Measurements from ENCODE around the gene CHCHD5. TPM values are rescaled to one million over a fixed set of nuclear protein-coding genes. Genes with fewer than 3 reads are reported as not detected.

Gene CHCHD5
- total RNA-seq, 1 experiment from 2014 or later: 46.7 TPM

DNA sequence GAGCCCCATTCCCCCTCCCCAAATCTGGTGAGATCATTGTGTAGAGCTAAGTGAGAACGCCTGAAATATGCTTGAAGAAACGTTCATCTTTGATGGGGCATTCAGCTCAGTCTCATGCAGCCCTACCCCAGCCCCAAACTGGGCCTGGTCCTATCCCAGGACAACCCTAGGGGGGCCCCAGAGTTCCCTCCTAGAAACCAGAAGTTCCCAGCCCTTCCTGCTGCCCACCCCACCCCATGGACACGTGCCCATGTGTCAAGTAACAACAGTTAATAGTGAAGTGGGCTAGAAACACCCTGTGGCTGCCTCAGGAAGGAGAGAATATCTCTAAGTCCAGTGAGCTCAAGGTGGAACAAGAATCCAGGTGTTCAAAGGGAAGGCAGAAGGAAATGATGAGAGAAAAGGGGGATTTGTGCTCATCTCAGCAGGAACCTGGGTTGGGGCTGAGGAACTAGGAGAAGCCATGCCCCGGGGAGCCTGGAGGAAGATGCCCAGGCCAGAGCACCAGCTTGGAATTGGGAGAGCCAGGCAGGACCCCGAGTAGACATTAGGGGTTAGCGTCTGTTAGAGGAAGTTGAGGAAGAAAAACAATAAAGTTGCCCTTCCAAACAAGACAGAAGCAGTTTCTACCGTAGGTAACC lies 41.2 kb downstream of the CHCHD5 start:
- POLR2A ChIA-PET: no interaction called here
- in situ Hi-C loops (cut with HindIII; ENCODE audit: low pct_unique_long_range_greater_than_20kb, low sequenced_read_pairs) (no loop called here), intact Hi-C loops (cut with micrococcal nuclease; ENCODE audit: unreplicated experiment) (loop anchor here (2.0 kb wide), 1 partner anchor 101 kb away; no protein-coding TSS in a partner anchor)
- Histone ChIP-seq H3K4me3 (ENCODE audit: low read depth in 2 of 2, low read length in 2 of 2) (no peak overlapping the region), H3K27me3 (ENCODE audit: control insufficient read depth, insufficient read depth, low read length) (no peaks in the 10 kb centered on the region), H3K36me3 (ENCODE audit: control insufficient read depth, insufficient read depth, low read length) (no peaks in the 10 kb centered on the region), H3K27ac (ENCODE audit: low read length) (no peak overlapping the region), H3K4me1 (ENCODE audit: control insufficient read depth, insufficient read depth, low read length) (peaks cover 15% of the 10 kb centered on the region; the same call in 1 of the 2 replicates), H3K9me3 (ENCODE audit: control insufficient read depth, insufficient read depth, low read depth, low read length) (no peaks in the 10 kb centered on the region)
- ATAC-seq: no peak
- CTCF ChIA-PET: interaction anchor here (0.9 to 4.5 kb wide), 3 partner anchors 25 to 100 kb away, joined by 3 to 38 read pairs (median 7); no protein-coding TSS in a partner anchor
- BruUV-seq (replicated peaks): no TSS peak
- TF ChIP-seq, protein P1, sequence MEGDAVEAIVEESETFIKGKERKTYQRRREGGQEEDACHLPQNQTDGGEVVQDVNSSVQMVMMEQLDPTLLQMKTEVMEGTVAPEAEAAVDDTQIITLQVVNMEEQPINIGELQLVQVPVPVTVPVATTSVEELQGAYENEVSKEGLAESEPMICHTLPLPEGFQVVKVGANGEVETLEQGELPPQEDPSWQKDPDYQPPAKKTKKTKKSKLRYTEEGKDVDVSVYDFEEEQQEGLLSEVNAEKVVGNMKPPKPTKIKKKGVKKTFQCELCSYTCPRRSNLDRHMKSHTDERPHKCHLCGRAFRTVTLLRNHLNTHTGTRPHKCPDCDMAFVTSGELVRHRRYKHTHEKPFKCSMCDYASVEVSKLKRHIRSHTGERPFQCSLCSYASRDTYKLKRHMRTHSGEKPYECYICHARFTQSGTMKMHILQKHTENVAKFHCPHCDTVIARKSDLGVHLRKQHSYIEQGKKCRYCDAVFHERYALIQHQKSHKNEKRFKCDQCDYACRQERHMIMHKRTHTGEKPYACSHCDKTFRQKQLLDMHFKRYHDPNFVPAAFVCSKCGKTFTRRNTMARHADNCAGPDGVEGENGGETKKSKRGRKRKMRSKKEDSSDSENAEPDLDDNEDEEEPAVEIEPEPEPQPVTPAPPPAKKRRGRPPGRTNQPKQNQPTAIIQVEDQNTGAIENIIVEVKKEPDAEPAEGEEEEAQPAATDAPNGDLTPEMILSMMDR (IDR thresholded peaks at IDR 0.05): no peak
- TF ChIP-seq, protein P2, sequence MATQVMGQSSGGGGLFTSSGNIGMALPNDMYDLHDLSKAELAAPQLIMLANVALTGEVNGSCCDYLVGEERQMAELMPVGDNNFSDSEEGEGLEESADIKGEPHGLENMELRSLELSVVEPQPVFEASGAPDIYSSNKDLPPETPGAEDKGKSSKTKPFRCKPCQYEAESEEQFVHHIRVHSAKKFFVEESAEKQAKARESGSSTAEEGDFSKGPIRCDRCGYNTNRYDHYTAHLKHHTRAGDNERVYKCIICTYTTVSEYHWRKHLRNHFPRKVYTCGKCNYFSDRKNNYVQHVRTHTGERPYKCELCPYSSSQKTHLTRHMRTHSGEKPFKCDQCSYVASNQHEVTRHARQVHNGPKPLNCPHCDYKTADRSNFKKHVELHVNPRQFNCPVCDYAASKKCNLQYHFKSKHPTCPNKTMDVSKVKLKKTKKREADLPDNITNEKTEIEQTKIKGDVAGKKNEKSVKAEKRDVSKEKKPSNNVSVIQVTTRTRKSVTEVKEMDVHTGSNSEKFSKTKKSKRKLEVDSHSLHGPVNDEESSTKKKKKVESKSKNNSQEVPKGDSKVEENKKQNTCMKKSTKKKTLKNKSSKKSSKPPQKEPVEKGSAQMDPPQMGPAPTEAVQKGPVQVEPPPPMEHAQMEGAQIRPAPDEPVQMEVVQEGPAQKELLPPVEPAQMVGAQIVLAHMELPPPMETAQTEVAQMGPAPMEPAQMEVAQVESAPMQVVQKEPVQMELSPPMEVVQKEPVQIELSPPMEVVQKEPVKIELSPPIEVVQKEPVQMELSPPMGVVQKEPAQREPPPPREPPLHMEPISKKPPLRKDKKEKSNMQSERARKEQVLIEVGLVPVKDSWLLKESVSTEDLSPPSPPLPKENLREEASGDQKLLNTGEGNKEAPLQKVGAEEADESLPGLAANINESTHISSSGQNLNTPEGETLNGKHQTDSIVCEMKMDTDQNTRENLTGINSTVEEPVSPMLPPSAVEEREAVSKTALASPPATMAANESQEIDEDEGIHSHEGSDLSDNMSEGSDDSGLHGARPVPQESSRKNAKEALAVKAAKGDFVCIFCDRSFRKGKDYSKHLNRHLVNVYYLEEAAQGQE (IDR thresholded peaks at IDR 0.05; ENCODE audit: insufficient read depth in 1 of 2, low read depth in 2 of 2, low read length in 1 of 2): no peak
- no peak for TF ChIP-seq SIN3A (IDR thresholded peaks at IDR 0.05; ENCODE audit: borderline replicate concordance, insufficient read depth, low read depth, low read length)
- TF ChIP-seq POLR2AphosphoS5 (IDR thresholded peaks at IDR 0.05; ENCODE audit: low read depth, low read length): no peak
- no peak for TF ChIP-seq TCF7L2 (IDR thresholded peaks at IDR 0.05; ENCODE audit: low read depth, low read length)
- DNase-seq (ENCODE audit: low read depth, low spot score): no peak

DNA sequence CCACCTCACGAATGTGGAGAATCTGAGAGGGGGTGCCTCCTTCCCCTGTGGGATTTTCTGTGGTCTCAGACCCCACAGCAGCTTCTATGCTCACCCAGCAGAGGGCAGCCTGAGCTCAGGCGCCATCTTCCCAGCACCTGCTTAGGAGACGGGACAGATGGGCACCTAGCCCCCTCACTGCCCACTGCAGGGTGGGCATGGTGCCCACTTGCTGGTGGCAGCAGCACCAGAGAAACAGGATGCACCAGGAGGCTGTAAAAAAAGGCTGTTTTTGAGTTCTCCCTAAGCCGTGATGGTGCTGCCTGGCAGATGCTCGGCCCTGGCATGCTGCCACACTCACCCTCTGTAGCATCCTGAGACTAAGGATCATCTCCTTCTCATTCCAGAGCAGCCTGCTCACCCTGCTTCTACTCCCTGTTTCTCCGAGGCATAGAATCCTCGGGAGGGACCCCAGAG lies 42.2 kb downstream of the CHCHD5 start:
- DNase-seq (ENCODE audit: low read depth, low spot score): peak; percentile 73
- peak; percentile 79 for ATAC-seq
- peak overlapping the region; percentile 13 to 44; a peak in 3 of 4 replicates for H3K4me3 ChIP-seq (ENCODE audit: low read depth in 2 of 2, low read length in 2 of 2)
- ChIA-PET CTCF (interaction anchor here (0.6 to 4.5 kb wide), 6 partner anchors 10 to 99 kb away, joined by 3 to 38 read pairs (median 6); no protein-coding TSS in a partner anchor), POLR2A (interaction anchor here (0.5 kb wide), 1 partner anchor 42 kb away, joined by 5 read pairs; no protein-coding TSS in a partner anchor)
- in situ Hi-C loops (cut with HindIII; ENCODE audit: low pct_unique_long_range_greater_than_20kb, low sequenced_read_pairs): no loop called here
- H3K4me1 ChIP-seq (ENCODE audit: control insufficient read depth, insufficient read depth, low read length): peaks cover 21% of the 10 kb centered on the region
- H3K36me3 ChIP-seq (ENCODE audit: control insufficient read depth, insufficient read depth, low read length): no peaks in the 10 kb centered on the region
- TF ChIP-seq SIN3A (IDR thresholded peaks at IDR 0.05; ENCODE audit: borderline replicate concordance, insufficient read depth, low read depth, low read length): no peak
- TF ChIP-seq, protein P1 (IDR thresholded peaks at IDR 0.05): peak; percentile 98
- H3K9me3 ChIP-seq (ENCODE audit: control insufficient read depth, insufficient read depth, low read depth, low read length): no peaks in the 10 kb centered on the region
- intact Hi-C loops (cut with micrococcal nuclease; ENCODE audit: unreplicated experiment): loop anchor here (2.0 kb wide), 1 partner anchor 100 kb away; no protein-coding TSS in a partner anchor
- BruUV-seq (replicated peaks): no TSS peak
- no peaks in the 10 kb centered on the region for H3K27me3 ChIP-seq (ENCODE audit: control insufficient read depth, insufficient read depth, low read length)
- peak overlapping the region; percentile 62; the same call in 1 of the 2 replicates for H3K27ac ChIP-seq (ENCODE audit: low read length)
